Neutrophil (primary cell): ENCODE results near the gene RASA2.

Experiments
- H3K27ac ChIP-seq: fragments of 200-600 bp; sonication (generic); 2 replicates; pipeline ENCODE4 v1.5.1; 2016; ENCODE audit warnings: mild to moderate bottlenecking, moderate library complexity
- H3K27me3 ChIP-seq: fragments of 200-600 bp; sonication (generic); 2 replicates; pipeline ENCODE4 v1.6.0; 2016; ENCODE audit warnings: mild to moderate bottlenecking
- H3K36me3 ChIP-seq: fragments of 200-600 bp; sonication (generic); 2 replicates; pipeline ENCODE4 v1.5.1; 2017
- H3K4me1 ChIP-seq, 2 experiments: fragments of 200-600 bp in 1 of 2; sonication (generic) in 1 of 2; 1 replicate in 1 of 2; 2 replicates in 1 of 2; pipeline versions ENCODE4 v1.5.1 to v1.6.1; 2013 to 2016; ENCODE audit warnings: low read depth in 1 of 2, low read length in 1 of 2, mild to moderate bottlenecking in 1 of 2, moderate library complexity in 1 of 2; ENCODE audit not compliant: control insufficient read depth in 1 of 2, insufficient read depth in 1 of 2
- H3K4me3 ChIP-seq, 2 experiments: fragments of 200-600 bp in 1 of 2; sonication (generic) in 1 of 2; 1 replicate in 1 of 2; 2 replicates in 1 of 2; pipeline ENCODE4 v1.5.1; 2013 to 2016; ENCODE audit warnings: low read depth in 1 of 2, low read length in 1 of 2, mild to moderate bottlenecking in 1 of 2, moderate library complexity in 1 of 2
- H3K9me3 ChIP-seq: fragments of 200-600 bp; sonication (generic); 2 replicates; pipeline ENCODE4 v1.5.1; 2016
- TF ChIP-seq, protein P1 (sequence below): fragments of 200-600 bp; sonication (generic); IDR thresholded peaks from 2 replicates; pipeline ENCODE4 v1.5.1; 2016; ENCODE audit warnings: antibody characterized with exemption

Gene RASA2

DNA sequence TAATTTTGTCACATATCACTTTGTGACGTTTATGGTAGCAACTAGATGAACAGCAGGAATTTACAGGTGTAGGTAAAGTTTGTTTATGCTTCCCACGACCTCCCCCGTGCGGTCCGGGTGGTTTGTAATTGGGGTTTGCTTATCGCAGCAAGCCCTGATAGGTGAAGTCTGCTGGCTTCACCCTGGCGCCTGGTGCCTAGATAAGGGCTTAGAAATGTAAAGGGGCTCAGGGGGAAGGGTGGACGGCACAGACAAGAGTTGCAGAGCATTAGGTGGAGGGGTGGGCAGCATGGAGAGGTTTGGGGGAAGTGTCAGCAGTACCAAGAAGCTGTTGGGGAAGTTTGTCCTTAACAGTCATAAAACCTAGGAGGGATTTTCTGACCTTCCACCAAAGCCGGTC, 143.1 kb downstream of the RASA2 start:
- H3K4me3 ChIP-seq: no peak overlapping the region
- H3K9me3 ChIP-seq: no peaks in the 10 kb centered on the region
- no peak overlapping the region for H3K27ac ChIP-seq
- H3K27me3 ChIP-seq: no peaks in the 10 kb centered on the region
- TF ChIP-seq, protein P1, sequence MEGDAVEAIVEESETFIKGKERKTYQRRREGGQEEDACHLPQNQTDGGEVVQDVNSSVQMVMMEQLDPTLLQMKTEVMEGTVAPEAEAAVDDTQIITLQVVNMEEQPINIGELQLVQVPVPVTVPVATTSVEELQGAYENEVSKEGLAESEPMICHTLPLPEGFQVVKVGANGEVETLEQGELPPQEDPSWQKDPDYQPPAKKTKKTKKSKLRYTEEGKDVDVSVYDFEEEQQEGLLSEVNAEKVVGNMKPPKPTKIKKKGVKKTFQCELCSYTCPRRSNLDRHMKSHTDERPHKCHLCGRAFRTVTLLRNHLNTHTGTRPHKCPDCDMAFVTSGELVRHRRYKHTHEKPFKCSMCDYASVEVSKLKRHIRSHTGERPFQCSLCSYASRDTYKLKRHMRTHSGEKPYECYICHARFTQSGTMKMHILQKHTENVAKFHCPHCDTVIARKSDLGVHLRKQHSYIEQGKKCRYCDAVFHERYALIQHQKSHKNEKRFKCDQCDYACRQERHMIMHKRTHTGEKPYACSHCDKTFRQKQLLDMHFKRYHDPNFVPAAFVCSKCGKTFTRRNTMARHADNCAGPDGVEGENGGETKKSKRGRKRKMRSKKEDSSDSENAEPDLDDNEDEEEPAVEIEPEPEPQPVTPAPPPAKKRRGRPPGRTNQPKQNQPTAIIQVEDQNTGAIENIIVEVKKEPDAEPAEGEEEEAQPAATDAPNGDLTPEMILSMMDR: no peak
- no peaks in the 10 kb centered on the region for H3K4me1 ChIP-seq
- no peaks in the 10 kb centered on the region for H3K36me3 ChIP-seq

DNA sequence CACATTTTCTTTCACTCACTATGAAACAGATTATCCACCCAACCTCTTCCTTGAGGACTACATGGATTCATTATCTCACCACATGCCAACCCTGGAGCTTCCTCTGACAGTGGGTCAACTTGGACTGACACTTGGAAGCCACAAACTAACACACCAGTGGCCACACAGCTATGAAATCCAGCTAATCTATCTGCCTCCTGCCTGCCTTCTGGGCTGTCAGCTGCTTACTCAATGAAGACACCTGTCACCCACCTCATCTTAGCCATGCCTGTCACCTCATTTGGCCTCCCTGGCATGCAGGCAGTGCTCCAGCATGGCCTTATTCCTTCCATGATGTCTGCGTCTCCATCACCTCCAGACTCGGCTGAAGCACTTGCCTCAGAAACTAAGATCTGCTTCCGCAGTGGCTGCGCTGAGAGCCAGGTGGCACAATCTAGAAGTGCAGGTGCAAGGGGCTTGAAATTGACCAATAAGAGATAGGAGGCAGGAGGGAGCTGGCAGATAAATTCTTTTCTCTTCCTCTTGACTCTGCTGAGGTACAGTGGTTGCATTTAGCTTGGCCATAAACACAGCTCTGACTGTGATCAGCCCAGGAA, 146.1 kb downstream of the RASA2 start:
- TF ChIP-seq, protein P1: no peak
- Histone ChIP-seq H3K4me3 (no peak overlapping the region), H3K9me3 (no peaks in the 10 kb centered on the region), H3K36me3 (no peaks in the 10 kb centered on the region), H3K27me3 (no peaks in the 10 kb centered on the region), H3K27ac (no peak overlapping the region), H3K4me1 (no peaks in the 10 kb centered on the region)

DNA sequence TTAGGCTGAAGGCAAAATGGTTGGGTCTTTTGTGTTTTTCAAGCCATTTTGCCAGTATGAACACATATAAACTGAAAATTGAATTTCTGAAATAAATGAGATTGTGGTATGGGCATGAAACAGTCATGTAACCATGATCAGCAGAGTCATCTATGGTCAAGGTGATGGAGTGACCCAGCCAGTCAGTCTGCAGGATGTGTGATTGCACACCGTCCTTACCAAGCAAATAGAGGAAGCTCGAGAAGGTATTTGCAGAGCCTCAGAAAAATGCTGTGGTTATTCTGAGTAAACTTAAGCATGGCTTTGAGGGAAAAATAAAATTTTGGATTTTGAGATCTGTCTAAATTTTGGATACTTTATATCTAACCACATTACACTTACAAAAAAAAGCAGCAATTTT, 155.4 kb downstream of the RASA2 start:
- Histone ChIP-seq H3K27ac (no peak overlapping the region), H3K9me3 (no peaks in the 10 kb centered on the region), H3K27me3 (no peaks in the 10 kb centered on the region), H3K36me3 (no peaks in the 10 kb centered on the region), H3K4me1 (peaks cover 0 to 8% of the 10 kb centered on the region in 2 experiments), H3K4me3 (no peak overlapping the region)
- TF ChIP-seq, protein P1: no peak

DNA sequence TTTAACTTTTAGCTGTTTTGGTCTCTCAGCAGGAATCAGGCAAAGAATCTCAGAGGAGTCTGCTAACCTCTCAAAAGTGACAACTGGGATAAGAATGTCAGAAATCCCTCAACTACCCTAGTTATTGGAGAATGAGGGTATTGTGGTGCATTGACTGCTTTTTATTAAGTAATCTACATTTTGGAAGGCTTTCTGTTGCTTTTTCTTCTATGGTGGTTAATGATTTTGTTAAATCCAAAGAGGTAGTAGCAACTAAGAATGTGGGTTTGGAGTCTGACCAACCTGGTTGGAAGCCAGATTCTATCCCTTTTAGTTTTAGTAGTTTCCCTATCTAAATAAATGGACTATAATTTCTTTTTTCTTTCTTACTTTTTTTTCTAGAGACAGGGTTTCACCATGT, 156.6 kb downstream of the RASA2 start:
- Histone ChIP-seq H3K9me3 (no peaks in the 10 kb centered on the region), H3K27me3 (no peaks in the 10 kb centered on the region), H3K4me3 (no peak overlapping the region), H3K36me3 (no peaks in the 10 kb centered on the region), H3K4me1 (peaks cover 0 to 8% of the 10 kb centered on the region in 2 experiments), H3K27ac (no peak overlapping the region)
- TF ChIP-seq, protein P1: no peak

DNA sequence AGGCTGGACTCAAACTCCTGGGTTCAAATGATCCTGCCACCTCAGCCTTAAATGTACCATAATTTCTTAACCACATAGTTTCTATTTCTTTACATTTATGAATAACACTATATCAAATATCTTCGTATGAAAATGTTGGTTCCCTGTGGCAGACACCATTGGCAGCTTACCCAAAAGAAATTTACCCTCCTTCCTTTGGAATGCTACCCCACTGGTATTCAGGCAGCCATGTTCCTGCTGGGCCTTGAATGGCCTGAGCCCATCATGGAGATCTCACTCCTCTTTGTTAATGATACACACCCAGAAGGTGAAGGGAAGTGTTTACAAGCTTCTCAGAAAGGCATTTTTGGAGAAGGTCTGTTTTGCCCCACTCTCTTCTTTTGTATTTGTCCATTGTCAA, 157.0 kb downstream of the RASA2 start:
- H3K36me3 ChIP-seq: no peaks in the 10 kb centered on the region
- no peaks in the 10 kb centered on the region for H3K27me3 ChIP-seq
- peaks cover 0 to 8% of the 10 kb centered on the region in 2 experiments for H3K4me1 ChIP-seq
- H3K27ac ChIP-seq: no peak overlapping the region
- TF ChIP-seq, protein P1: no peak
- H3K4me3 ChIP-seq: no peak overlapping the region
- H3K9me3 ChIP-seq: no peaks in the 10 kb centered on the region
